NCI-H2196 treated with DMSO at 0.1 percent for 48 hours (cell line): ENCODE results near the gene TRIOBP.
"Not testable (repeated sequence)": the region's sequence is repeated elsewhere in the genome, so short reads cannot be mapped to it uniquely, and the experiment has no call there.

Source experiments
- DNase-seq: peaks from one replicate; lab custom pipeline; 2025; ENCODE audit not compliant: unreplicated experiment; lab: John Stamatoyannopoulos, UW

The TRIOBP gene

GRCh38 chr22:37717746-37718305 lies 21.0 kb downstream of the TRIOBP start:
- DNase-seq: not testable (repeated sequence)

GRCh38 chr22:37725551-37726240 lies 28.8 kb downstream of the TRIOBP start:
- DNase-seq: no peak

- DNase-seq: no peak
These were observed 29.5 kb downstream of the TRIOBP start for GRCh38 chr22:37726241-37726887.

DNA sequence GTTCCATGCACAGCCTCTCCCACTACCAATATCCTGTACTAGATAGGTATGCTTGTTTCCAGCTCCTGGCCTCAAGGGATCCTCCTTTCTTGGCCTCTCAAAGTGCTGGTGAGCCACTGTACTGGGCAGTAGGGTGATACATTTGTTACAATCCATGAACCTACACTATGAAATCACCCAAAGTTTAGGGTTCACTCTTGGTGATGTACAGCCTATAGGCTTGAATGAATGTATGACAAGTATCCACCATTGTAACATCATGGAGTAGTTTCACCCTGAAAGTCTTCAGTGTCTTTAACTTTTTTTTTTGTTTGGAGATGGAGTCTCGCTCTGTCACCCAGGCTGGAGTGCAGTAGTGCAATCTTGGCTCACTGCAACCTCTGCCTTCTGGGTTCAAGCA lies 31.8 kb downstream of the TRIOBP start:
- no peak for DNase-seq

- no peak for DNase-seq
These were observed 35.1 kb downstream of the TRIOBP start for GRCh38 chr22:37731804-37732471.

GRCh38 chr22:37732699-37733607 lies 36.1 kb downstream of the TRIOBP start:
- no peak for DNase-seq

DNA sequence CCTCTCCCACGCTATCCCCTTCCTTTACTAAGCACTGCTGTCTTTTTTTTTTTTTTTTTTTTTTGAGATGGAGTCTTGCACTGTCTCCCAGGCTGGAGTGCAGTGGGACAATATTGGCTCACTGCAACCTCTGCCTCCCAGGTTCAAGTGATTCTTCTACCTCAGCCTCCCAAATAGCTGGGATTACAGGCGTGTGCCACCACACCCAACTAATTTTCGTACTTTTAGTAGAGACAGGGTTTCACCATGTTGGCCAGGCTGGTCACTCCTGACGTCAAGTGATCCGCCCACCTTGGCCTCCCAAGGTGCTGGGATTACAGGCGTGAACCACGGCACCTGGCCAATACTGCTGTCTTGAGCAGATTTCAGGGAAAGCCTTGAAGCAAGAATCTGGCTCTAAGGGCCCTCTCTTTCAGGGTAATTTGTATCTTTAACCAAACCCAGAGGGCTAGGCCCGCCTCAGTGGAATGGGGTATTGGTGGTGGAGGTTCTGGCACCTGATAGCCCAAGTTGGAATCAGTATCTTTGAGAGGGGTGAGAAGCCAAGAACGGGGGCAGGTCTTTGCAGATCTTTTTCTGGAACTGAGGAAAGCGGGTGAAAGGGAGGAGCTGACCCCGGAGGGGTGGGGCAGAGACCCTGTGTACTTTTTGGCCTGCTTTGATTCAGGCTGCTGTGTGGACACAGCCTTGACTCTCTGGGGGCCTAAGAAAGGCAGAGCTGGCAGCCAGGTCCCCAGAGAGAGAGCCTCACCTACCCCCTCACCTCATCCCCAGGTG lies 37.0 kb downstream of the TRIOBP start:
- DNase-seq: no peak

GRCh38 chr22:37734402-37734700 lies 37.5 kb downstream of the TRIOBP start:
- no peak for DNase-seq

DNA sequence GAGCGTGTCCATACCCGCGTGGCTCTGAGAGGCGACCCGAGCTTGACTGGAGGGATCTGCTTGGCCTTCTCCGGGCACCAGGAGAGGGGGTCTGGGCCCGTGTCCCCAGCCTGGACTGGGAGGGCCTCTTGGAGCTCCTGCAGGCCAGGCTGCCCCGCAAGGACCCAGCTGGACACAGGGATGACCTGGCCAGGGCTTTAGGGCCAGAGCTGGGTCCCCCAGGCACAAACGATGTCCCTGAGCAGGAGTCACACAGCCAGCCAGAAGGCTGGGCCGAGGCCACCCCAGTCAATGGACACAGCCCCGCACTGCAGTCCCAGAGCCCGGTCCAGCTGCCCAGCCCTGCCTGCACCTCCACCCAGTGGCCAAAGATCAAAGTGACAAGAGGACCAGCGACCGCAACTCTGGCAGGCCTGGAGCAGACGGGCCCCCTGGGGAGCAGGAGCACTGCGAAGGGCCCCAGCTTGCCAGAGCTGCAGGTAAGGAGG lies 38.2 kb downstream of the TRIOBP start:
- no peak for DNase-seq

DNA sequence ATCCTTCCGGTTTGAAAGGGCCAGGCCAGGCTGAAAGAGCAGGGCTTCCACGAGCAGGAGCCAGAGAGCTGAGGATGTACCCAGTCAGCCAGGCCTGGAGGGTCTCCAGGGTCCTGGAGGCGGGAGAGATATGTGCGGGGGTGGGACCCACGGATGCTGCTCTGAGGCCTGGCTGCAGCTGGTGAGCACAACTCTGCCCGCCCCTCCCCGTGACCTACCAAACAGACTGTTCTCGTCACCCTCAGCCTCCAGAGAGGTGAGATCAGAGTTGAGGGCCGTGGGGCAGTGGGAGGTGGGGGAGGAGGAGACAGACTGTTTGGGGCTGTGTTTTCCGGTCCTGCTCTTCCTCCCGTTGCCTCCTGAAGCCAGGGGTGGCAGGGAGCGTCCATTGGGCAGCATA lies 42.2 kb downstream of the TRIOBP start:
- no peak for DNase-seq

DNA sequence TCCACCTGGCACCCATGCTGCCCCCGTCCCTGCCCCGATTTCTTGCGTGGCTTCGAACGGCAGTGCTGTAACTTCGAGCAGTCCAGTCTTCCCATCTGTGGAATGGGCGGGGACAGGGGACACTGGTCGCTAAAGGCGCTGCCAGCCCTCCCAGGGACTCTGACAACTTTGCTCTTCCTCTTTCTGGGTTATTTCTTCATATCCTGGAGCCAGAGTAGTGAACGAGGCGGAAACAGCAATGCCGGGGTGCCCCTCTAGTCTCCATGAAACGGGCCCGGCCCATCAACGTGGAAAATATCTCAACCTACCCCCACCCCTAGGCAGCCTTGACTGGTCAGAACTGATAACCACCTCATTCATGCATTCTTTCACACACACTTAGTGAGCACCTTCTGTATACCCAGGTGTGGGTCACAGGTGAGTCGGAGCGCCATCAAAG lies 42.8 kb downstream of the TRIOBP start:
- no peak for DNase-seq

DNA sequence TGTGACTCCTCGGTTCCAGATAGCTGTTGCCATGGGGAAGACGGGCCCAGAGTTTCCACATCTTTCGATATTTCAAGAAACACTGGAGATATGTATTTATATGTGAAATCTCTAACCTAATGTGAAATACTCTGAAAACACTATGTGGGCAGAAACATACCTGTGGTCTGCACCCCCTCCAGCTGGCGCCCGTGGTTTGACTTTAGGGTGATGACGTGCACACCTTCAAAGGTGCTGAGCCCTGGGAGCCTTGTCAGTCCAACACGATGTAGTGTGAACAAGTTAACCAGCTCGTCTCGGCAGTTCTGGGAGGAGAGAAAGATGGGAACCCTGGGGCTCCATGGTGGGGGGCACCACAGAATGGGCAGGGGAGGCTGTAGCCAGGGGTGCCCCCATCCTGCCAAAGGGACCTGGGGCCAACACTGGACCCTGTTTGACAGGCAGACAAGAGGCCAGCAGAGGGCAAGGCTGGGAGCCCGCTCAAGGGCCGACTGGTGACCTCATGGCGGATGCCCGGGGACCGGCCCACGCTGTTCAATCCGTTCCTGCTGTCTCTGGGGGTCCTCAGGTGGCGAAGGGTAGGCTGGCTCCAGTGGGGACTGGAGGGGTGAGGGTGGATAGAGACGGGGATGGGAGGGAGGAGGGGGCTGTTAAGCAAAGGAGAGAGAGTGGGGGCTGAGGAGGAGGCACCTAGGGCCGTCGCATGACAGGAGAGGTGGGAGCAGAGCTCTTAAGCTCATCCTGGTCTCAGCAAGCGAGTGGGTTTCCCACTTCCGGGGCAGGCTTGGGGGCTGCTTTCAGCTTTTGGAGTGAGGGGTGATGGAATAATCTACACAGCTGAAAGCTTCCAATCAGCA lies 43.8 kb downstream of the TRIOBP start:
- DNase-seq: no peak

- peak; percentile 49 for DNase-seq
These were observed 44.5 kb downstream of the TRIOBP start for GRCh38 chr22:37741312-37741795.

DNA sequence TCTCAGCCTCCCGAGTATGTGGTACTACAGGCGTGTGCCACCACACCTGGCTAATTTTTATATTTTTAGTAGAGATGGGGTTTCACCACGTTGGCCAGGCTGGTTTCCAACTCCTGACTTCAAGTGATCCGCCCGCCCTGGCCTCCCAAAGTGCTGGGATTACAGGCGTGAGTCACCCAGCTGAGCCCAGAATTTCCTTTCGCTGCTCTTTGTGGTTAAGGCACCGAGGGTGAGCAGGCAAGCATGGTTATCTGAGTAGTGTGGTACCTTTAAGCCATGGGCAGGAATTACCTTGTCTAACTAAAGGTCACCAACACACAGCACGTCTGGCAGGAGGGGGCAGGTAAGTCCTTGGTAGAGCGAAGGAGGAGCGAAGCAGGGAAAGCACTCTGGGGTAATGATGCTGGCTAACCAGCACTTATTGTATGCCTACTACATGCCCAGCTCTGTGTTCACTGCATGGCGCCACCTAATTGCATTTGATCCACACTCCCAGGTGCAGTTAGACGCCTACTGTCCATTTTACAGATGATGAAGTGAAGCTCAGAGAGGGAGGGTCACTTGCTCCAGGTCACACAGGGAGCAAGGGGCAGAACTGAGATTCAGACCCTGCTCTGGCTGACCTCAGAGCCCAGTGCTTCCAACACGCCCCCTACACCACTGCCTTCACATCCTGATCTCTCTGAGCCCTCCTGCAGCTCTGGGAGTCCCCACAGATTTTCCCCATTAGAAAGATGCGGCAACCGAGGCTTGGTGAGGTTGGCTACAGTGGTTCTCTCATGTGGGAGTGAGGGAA lies 45.7 kb downstream of the TRIOBP start:
- DNase-seq: no peak

DNA sequence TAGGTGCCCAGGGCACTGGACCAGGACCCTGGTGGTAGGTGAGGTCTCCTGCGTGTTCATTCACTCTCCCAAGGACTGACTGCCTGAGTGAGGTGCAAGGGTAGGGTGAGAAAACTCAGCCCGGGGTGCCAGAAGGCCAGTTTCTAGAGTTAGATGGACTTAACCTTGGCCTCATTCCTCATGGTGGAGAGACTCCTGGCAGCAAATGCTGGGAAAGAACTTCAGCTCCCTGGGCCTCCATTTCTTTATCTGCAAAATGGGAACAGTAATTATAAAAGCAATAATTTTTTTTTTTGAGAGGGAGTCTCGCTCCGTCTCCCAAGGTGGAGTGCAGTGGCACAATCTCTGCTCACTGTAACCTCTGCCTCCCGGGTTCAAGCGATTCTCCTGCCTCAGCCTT lies 47.7 kb downstream of the TRIOBP start:
- no peak for DNase-seq

DNA sequence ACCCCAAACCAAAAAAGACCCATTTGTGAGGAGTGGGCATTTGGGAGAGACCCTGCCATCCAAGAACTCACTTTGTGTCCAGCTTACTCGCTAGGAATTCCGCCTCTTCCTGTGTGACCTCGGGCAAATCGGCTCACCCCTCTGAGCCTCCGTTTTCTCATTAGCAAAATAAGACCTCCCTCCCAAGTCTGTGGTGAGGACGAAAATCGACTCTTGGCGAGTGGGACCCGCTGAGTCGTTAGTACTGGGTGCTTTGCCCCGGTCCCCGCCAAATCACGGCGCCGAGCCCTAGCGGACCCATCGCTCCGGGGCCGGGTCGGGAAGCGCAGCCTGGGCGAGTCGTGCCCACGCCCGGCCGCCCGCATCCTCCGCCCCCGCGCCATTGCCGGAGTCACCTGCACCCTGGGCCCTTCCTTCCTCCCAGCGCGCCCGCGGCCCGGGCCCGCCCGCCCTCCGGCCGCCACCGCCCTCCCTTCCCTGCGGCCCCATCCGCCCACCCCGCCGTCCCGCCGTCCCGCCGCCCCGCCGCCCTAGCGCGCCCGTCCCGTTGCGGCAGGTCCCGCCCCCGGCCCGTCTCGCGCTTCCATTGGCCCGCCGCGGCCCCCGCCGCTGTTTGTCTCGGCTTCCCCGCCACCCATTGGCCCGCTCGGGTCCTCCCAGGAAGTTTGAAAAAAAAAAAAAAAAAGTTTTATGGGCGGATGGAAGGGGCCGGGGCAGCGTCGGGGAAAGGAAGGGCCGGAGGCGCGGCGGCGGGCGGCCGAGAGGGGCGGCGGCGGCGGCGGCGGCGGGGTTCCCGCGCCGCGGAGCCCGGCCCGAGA lies 48.9 kb downstream of the TRIOBP start:
- DNase-seq: peak; percentile 12

DNA sequence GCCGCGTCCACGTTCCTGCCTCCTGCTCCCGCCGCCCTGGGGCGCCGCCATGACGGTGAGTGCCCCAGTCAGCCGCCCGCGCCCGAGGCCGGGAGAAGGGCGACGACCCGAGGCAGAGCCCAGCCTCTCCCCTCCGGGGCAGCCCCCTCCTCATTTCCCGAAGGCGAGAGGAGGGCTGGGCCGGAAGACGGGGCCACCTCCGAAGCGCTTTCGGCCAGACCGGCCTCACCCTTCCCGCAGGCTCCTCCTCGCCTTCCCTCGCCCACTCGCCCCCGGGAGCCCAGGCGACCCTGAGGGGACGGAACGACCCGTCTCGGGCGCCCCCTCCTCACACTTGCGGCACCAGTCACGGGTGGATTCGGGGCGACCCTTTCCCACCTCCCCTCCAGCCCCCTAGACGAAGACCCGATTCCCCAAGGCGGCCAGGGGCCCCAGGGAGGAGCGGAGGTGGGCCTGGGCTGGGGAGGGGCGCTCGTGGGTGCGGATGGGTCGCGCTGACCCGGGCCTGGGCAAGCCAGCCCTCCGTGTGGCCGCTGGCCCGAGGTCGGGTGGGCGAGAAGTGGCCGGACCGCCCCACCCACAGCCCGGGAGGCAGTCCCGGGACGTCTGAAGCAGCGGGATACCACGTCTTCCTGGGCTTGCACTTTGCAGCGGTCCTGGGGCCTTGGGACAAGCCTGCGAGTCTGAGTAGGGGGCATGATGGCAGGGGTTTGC lies 49.7 kb downstream of the TRIOBP start:
- no peak for DNase-seq
